B cell (primary cell): ENCODE data around the gene RBM20. TPM values are rescaled to one million over a fixed set of nuclear protein-coding genes. Genes with fewer than 3 reads are reported as not detected.

Source experiments
- ATAC-seq: fragments of 200-7000 bp; cut with Tn5 transposase; one replicate; pipeline ENCODE4 v1.10.0; 2021; ENCODE audit warnings: low read depth, mild to moderate bottlenecking, moderate number of reproducible peaks, moderate library complexity
- CTCF ChIA-PET: fragments of 350-600 bp; sonication (Branson Sonifier 250); formaldehyde crosslinking; loops from one replicate; lab custom pipeline; 2021; ENCODE audit warnings: antibody characterized with exemption, inconsistent platforms; lab: Charles Lee
- POLR2A ChIA-PET: fragments of 350-600 bp; sonication (Branson Sonifier 250); formaldehyde crosslinking; loops from one replicate; lab custom pipeline; 2021; ENCODE audit warnings: antibody characterized with exemption; lab: Charles Lee
- DNase-seq: peaks from one replicate; pipeline ENCODE4 v3.0.0; 2013
- H2AFZ ChIP-seq: 2 replicates; pipeline ENCODE4 v1.6.1; 2012; ENCODE audit warnings: mild to moderate bottlenecking, low read depth, low read length; ENCODE audit not compliant: insufficient read depth, poor library complexity, severe bottlenecking
- H3K27ac ChIP-seq, 2 donors: 1 replicate in 1 of 2; 2 replicates in 1 of 2; pipeline ENCODE4 v1.5.1; 2012 to 2013; ENCODE audit warnings: low read length in 2 of 2, mild to moderate bottlenecking in 2 of 2, moderate library complexity in 1 of 2
- H3K27me3 ChIP-seq, 4 experiments: fragments of 200-600 bp in 1 of 4; sonication (generic) in 1 of 4; replicated peaks in 1 of 4; 1 replicate in 2 of 4; 2 replicates in 2 of 4; pipeline versions ENCODE4 v1.6.1 to v1.7.0; 2013 to 2016; ENCODE audit warnings: low read length in 3 of 4, mild to moderate bottlenecking in 2 of 4, mixed read lengths in 1 of 4, moderate library complexity in 1 of 4; ENCODE audit not compliant: insufficient read depth in 4 of 4, control insufficient read depth in 3 of 4; ENCODE audit errors: control extremely low read depth in 1 of 4
- H3K36me3 ChIP-seq, 2 experiments: replicated peaks in 1 of 2; 1 replicate in 1 of 2; 2 replicates in 1 of 2; pipeline versions ENCODE4 v1.6.1 to v1.7.1; 2013; ENCODE audit warnings: low read length in 1 of 2; ENCODE audit not compliant: insufficient read depth in 2 of 2, control insufficient read depth in 1 of 2; ENCODE audit errors: control extremely low read depth in 1 of 2, extremely low read depth in 1 of 2
- H3K4me1 ChIP-seq, 2 donors: fragments of 200-600 bp in 1 of 2; sonication (generic) in 1 of 2; 1 replicate in 1 of 2; 2 replicates in 1 of 2; pipeline versions ENCODE4 v1.5.1 to v1.6.1; 2013 to 2017; ENCODE audit warnings: low read length in 2 of 2; ENCODE audit not compliant: control insufficient read depth in 2 of 2, insufficient read depth in 2 of 2
- H3K4me2 ChIP-seq: replicated peaks from 2 replicates; pipeline ENCODE3; 2012; ENCODE audit warnings: mild to moderate bottlenecking, low read depth, low read length; ENCODE audit not compliant: poor library complexity, severe bottlenecking
- H3K4me3 ChIP-seq, 5 experiments: fragments of 200-600 bp in 1 of 5; sonication (generic) in 1 of 5; 1 replicate in 3 of 5; 2 replicates in 2 of 5; pipeline versions ENCODE4 v1.5.1 to v1.7.0; 2011 to 2016; ENCODE audit warnings: low read length in 4 of 5, mild to moderate bottlenecking in 4 of 5, low read depth in 2 of 5, control low read depth in 1 of 5, moderate library complexity in 1 of 5; ENCODE audit not compliant: insufficient read depth in 1 of 5; ENCODE audit errors: control extremely low read depth in 1 of 5, extremely low read depth in 1 of 5
- H3K79me2 ChIP-seq: fragments of 200-600 bp; sonication (generic); one replicate; pipeline ENCODE4 v1.6.0; 2016; ENCODE audit warnings: low read length; ENCODE audit not compliant: control insufficient read depth, insufficient read depth
- H3K9ac ChIP-seq: fragments of 200-600 bp; sonication (generic); 2 replicates; pipeline ENCODE4 v1.6.1; 2017; ENCODE audit warnings: mild to moderate bottlenecking, low read length, moderate library complexity
- H3K9me3 ChIP-seq, 3 donors: one replicate each; pipeline versions ENCODE4 v1.6.1 to v1.7.1; 2013; ENCODE audit warnings: low read length in 2 of 3; ENCODE audit not compliant: control insufficient read depth in 2 of 3, insufficient read depth in 1 of 3; ENCODE audit errors: control extremely low read depth in 1 of 3
- H4K20me1 ChIP-seq: 2 replicates; pipeline ENCODE4 v1.6.0; 2012; ENCODE audit warnings: mild to moderate bottlenecking, low read length; ENCODE audit not compliant: insufficient read depth, control insufficient read depth, poor library complexity, severe bottlenecking
- H3K27ac Mint-ChIP-seq: one replicate; pipeline ENCODE4 v1.8.0; 2021; ENCODE audit warnings: mixed read lengths
- H3K27me3 Mint-ChIP-seq: one replicate; pipeline ENCODE4 v1.8.0; 2021; ENCODE audit warnings: mixed read lengths
- H3K4me1 Mint-ChIP-seq: one replicate; pipeline ENCODE4 v1.8.0; 2021; ENCODE audit warnings: mixed read lengths
- H3K4me3 Mint-ChIP-seq: one replicate; pipeline ENCODE4 v1.8.0; 2021; ENCODE audit warnings: mixed read lengths
- H3K9me3 Mint-ChIP-seq: one replicate; pipeline ENCODE4 v1.8.0; 2022; ENCODE audit warnings: mixed read lengths; ENCODE audit not compliant: insufficient read depth
- CTCF ChIP-seq: fragments of 200-600 bp; IDR thresholded peaks from one replicate; pipeline ENCODE4 v1.8.0; 2022; ENCODE audit warnings: antibody characterized with exemption, mild to moderate bottlenecking
- EZH2 ChIP-seq: IDR thresholded peaks from 2 replicates; pipeline ENCODE4 v1.6.1; 2012; ENCODE audit warnings: borderline replicate concordance, low read depth, mild to moderate bottlenecking, moderate library complexity, low read length; ENCODE audit not compliant: insufficient read depth, poor library complexity, severe bottlenecking
- WGBS: methylation state at CpG from one replicate; pipeline ENCODE4 v1.1.5; 2013; ENCODE audit warnings: missing lambda C conversion rate; ENCODE audit not compliant: insufficient coverage; 5-methylcytosine and 5-hydroxymethylcytosine counted together
- intact Hi-C: fragments of 100-400 bp; cut with micrococcal nuclease; formaldehyde crosslinking; loops from one replicate; pipeline ENCODE4 v1.10.0; 2022
- polyA plus RNA-seq: library from polyadenylated mRNA; depleted of rRNA; stranded (reverse); fragments of >200 nt; gene quantifications from 2 replicates; pipeline ENCODE4 v1.2.3, GENCODE V29; 2012
- total RNA-seq, 2 donors: library from RNA; stranded (reverse); fragments of 120-200 nt in 1 of 2; gene quantifications; 1 replicate in 1 of 2; 2 replicates in 1 of 2; pipeline versions ENCODE4 v1.2.3 to v1.2.4, GENCODE V29; 2013 to 2022

The RBM20 gene
- total and polyA plus RNA-seq, 2 donors (not counting 1 experiment from before 2014, with no cell fraction given): not detected

DNA sequence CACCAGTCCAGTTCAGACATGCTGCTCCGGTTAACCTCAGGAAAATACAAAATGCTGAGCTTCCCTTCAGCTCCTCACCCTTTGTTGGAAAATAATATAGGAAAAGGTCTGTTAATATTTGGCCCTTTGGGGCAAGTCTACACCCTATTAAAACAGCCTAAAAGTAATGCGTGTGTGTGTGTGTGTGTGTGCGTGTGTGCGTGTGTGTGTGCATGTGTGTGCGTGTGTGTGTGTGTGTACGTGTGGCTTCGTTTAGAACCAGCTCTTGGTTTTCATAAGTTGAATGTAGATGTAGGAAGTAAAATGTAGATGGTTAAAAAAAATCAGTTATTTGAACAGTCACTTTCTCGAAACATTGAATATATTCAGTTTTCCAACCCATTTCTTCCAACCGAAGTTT, 166.5 kb downstream of the RBM20 start:
- ChIA-PET CTCF (interaction anchor here (1.2 kb wide), 1 partner anchor 11 kb away, joined by 3 read pairs; no protein-coding TSS in a partner anchor), POLR2A (no interaction called here)
- Histone ChIP-seq H2AFZ (no peak overlapping the region), H3K36me3 (no peaks in the 10 kb centered on the region), H3K9me3 (no peaks in the 10 kb centered on the region), H3K79me2 (no peaks in the 10 kb centered on the region), H4K20me1 (no peaks in the 10 kb centered on the region), H3K9ac (no peak overlapping the region), H3K4me1 (no peaks in the 10 kb centered on the region), H3K27me3 (no peaks in the 10 kb centered on the region), H3K4me3 (no peak overlapping the region), H3K27ac (no peak overlapping the region), H3K4me2 (no peak overlapping the region)
- Mint-ChIP-seq H3K27ac (no peak overlapping the region), H3K4me3 (no peak overlapping the region), H3K9me3 (no peaks in the 10 kb centered on the region), H3K27me3 (no peaks in the 10 kb centered on the region), H3K4me1 (peaks cover 5% of the 10 kb centered on the region)
- intact Hi-C loops: no loop called here
- ATAC-seq (no peak), DNase-seq (no peak)
- TF ChIP-seq CTCF (no peak), EZH2 (no peak)
- 100% methylated on average over 1 of the region's 9 CpGs for WGBS

DNA sequence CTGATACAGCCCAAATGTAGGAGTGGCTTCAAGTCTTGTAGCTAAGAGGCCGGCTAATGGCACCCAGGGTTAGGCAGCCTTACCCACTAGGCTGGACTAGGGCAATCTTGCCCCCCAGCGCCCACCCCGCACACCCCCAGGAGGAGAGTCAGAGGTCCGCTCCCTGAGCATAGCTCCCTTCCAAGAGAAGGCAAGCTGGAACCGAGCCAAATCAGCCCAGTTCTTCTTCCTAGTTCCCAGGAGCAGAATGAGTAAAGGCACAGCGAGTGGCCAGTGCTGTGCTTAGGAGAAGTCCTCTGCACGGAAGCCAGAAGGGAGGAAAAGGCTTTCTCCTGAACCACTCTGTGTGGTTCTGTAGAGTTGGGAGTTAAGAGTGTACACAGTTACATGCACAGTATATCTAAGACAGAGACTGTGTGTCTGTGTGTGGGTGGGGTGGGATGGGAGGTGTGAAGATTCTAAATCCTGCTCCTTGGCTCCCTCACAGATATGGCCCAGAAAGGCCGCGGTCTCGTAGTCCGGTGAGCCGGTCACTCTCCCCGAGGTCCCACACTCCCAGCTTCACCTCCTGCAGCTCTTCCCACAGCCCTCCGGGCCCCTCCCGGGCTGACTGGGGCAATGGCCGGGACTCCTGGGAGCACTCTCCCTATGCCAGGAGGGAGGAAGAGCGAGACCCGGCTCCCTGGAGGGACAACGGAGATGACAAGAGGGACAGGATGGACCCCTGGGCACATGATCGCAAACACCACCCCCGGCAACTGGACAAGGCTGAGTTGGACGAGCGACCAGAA, 167.8 kb downstream of the RBM20 start:
- H3K27ac ChIP-seq: no peak overlapping the region
- Mint-ChIP-seq H3K27me3 (no peaks in the 10 kb centered on the region), H3K4me3 (no peak overlapping the region), H3K9me3 (no peaks in the 10 kb centered on the region), H3K4me1 (peaks cover 11% of the 10 kb centered on the region), H3K27ac (no peak overlapping the region)
- no peak overlapping the region for H3K4me3 ChIP-seq
- H3K9me3 ChIP-seq: no peaks in the 10 kb centered on the region
- 99% methylated on average over 21 of the region's 23 CpGs for WGBS
- H3K4me1 ChIP-seq: peaks cover 0 to 3% of the 10 kb centered on the region in 2 donors
- H3K4me2 ChIP-seq: no peak overlapping the region
- intact Hi-C loops: no loop called here
- H3K79me2 ChIP-seq: no peaks in the 10 kb centered on the region
- no peak overlapping the region for H3K9ac ChIP-seq
- H2AFZ ChIP-seq: no peak overlapping the region
- TF ChIP-seq CTCF: no peak
- H4K20me1 ChIP-seq: no peaks in the 10 kb centered on the region
- no peaks in the 10 kb centered on the region for H3K36me3 ChIP-seq
- ATAC-seq (no peak), DNase-seq (no peak)
- CTCF ChIA-PET: no interaction called here
- POLR2A ChIA-PET: no interaction called here
- H3K27me3 ChIP-seq: no peaks in the 10 kb centered on the region
